Neural progenitor cell (in vitro differentiated cells): ENCODE measurements around the gene ADGRV1.

Source experiments
- EZH2phosphoT487 ChIP-seq: fragments of 200-600 bp; sonication (generic); IDR thresholded peaks from 2 replicates; pipeline ENCODE4 v1.6.1; 2017; ENCODE audit warnings: antibody characterized with exemption
- TF ChIP-seq, protein P1 (sequence below): fragments of 200-600 bp; sonication (generic); IDR thresholded peaks from 2 replicates; pipeline ENCODE4 v1.5.1; 2017; ENCODE audit warnings: antibody characterized with exemption, mild to moderate bottlenecking

DNA sequence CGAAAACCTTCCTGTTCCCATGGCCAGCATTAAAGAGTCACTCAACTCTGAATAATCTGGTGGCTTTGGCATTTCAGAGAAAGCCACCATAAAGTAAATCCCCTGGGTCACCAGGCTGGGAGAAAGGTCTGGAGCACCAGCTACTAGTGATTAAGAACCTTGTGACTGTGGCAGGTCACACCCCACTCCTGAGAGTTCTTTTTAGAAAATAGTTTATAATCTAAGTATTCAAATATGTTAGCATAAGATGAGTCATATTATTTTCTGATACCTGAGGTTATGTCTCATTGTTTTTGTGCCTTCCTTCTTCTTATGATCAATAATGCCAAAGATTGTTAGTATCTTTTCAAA lies 472.8 kb downstream of the ADGRV1 start:
- TF ChIP-seq, protein P1, sequence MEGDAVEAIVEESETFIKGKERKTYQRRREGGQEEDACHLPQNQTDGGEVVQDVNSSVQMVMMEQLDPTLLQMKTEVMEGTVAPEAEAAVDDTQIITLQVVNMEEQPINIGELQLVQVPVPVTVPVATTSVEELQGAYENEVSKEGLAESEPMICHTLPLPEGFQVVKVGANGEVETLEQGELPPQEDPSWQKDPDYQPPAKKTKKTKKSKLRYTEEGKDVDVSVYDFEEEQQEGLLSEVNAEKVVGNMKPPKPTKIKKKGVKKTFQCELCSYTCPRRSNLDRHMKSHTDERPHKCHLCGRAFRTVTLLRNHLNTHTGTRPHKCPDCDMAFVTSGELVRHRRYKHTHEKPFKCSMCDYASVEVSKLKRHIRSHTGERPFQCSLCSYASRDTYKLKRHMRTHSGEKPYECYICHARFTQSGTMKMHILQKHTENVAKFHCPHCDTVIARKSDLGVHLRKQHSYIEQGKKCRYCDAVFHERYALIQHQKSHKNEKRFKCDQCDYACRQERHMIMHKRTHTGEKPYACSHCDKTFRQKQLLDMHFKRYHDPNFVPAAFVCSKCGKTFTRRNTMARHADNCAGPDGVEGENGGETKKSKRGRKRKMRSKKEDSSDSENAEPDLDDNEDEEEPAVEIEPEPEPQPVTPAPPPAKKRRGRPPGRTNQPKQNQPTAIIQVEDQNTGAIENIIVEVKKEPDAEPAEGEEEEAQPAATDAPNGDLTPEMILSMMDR, result no peak
- TF ChIP-seq EZH2phosphoT487, result no peak
